ACC112 (cell line): ENCODE data around the gene YKT6.

Experiments used
- H2AFZ ChIP-seq: fragments of 200-600 bp; sonication (generic); one replicate; pipeline ENCODE4 v1.6.0; 2017; ENCODE audit warnings: antibody characterized with exemption, low read length; ENCODE audit not compliant: unreplicated experiment
- H3K27ac ChIP-seq: fragments of 200-600 bp; sonication (generic); 2 replicates; pipeline ENCODE4 v1.5.1; 2014; ENCODE audit warnings: low read depth, mild to moderate bottlenecking, antibody characterized with exemption, low read length, moderate library complexity
- H3K27me3 ChIP-seq: fragments of 200-600 bp; sonication (generic); 2 replicates; pipeline ENCODE4 v1.6.1; 2014; ENCODE audit warnings: mild to moderate bottlenecking, antibody characterized with exemption, low read length, moderate library complexity, mixed read lengths; ENCODE audit not compliant: insufficient read depth
- H3K36me3 ChIP-seq: fragments of 200-600 bp; sonication (generic); 2 replicates; pipeline ENCODE4 v1.6.1; 2016; ENCODE audit warnings: mild to moderate bottlenecking, antibody characterized with exemption, low read length, moderate library complexity, mixed read lengths; ENCODE audit not compliant: insufficient read depth
- H3K4me1 ChIP-seq: fragments of 200-600 bp; sonication (generic); one replicate; pipeline ENCODE4 v1.6.1; 2016; ENCODE audit warnings: low read length, mixed read lengths; ENCODE audit not compliant: insufficient read depth, unreplicated experiment, control insufficient read depth
- H3K4me3 ChIP-seq: fragments of 200-600 bp; sonication (generic); 2 replicates; pipeline ENCODE4 v1.5.1; 2014; ENCODE audit warnings: mild to moderate bottlenecking, low read depth, low read length
- H3K79me2 ChIP-seq: fragments of 200-600 bp; sonication (generic); one replicate; pipeline ENCODE4 v1.6.0; 2016; ENCODE audit warnings: low read length; ENCODE audit not compliant: control insufficient read depth, unreplicated experiment, insufficient read depth

YKT6 gene

GRCh38 chr7:44219371-44220045 is 18.7 kb downstream of the YKT6 start:
- Histone ChIP-seq H3K4me1 (no peaks in the 10 kb centered on the region), H3K79me2 (no peaks in the 10 kb centered on the region), H3K36me3 (no peaks in the 10 kb centered on the region), H3K4me3 (no peak overlapping the region), H2AFZ (no peak overlapping the region), H3K27me3 (no peaks in the 10 kb centered on the region), H3K27ac (no peak overlapping the region)

- Histone ChIP-seq H3K4me1 (no peaks in the 10 kb centered on the region), H3K4me3 (no peak overlapping the region), H3K36me3 (no peaks in the 10 kb centered on the region), H2AFZ (no peak overlapping the region), H3K27ac (no peak overlapping the region), H3K79me2 (no peaks in the 10 kb centered on the region), H3K27me3 (no peaks in the 10 kb centered on the region)
Measured at GRCh38 chr7:44220046-44220357, 19.2 kb downstream of the YKT6 start.

- Histone ChIP-seq H3K27ac (no peak overlapping the region), H3K27me3 (no peaks in the 10 kb centered on the region), H3K79me2 (no peaks in the 10 kb centered on the region), H3K4me3 (no peak overlapping the region), H2AFZ (no peak overlapping the region), H3K36me3 (no peaks in the 10 kb centered on the region), H3K4me1 (no peaks in the 10 kb centered on the region)
Measured at GRCh38 chr7:44220358-44221112, 19.8 kb downstream of the YKT6 start.

- Histone ChIP-seq H3K79me2 (no peaks in the 10 kb centered on the region), H3K4me1 (no peaks in the 10 kb centered on the region), H3K27me3 (peaks cover 6% of the 10 kb centered on the region; the same call in 1 of the 2 replicates), H3K36me3 (no peaks in the 10 kb centered on the region), H2AFZ (no peak overlapping the region), H3K27ac (no peak overlapping the region), H3K4me3 (no peak overlapping the region)
Measured at GRCh38 chr7:44221231-44221791, 20.5 kb downstream of the YKT6 start.

- no peak overlapping the region for H3K4me3 ChIP-seq
Measured at GRCh38 chr7:44222074-44222473, 21.3 kb downstream of the YKT6 start.

GRCh38 chr7:44222776-44223261 is 22.0 kb downstream of the YKT6 start:
- Histone ChIP-seq H3K79me2 (no peaks in the 10 kb centered on the region), H2AFZ (no peak overlapping the region), H3K4me3 (no peak overlapping the region), H3K27ac (no peak overlapping the region), H3K36me3 (no peaks in the 10 kb centered on the region), H3K4me1 (no peaks in the 10 kb centered on the region), H3K27me3 (peaks cover 9% of the 10 kb centered on the region; the same call in 1 of the 2 replicates)

More at GRCh38 chr7:44222074-44222473, 21.3 kb downstream of the YKT6 start:
- no peak overlapping the region for H3K27ac ChIP-seq
- peaks cover 9% of the 10 kb centered on the region; the same call in 1 of the 2 replicates for H3K27me3 ChIP-seq
- H3K79me2 ChIP-seq = no peaks in the 10 kb centered on the region
- H3K36me3 ChIP-seq = no peaks in the 10 kb centered on the region
- H3K4me1 ChIP-seq = no peaks in the 10 kb centered on the region
- no peak overlapping the region for H2AFZ ChIP-seq

- Histone ChIP-seq H3K36me3 (no peaks in the 10 kb centered on the region), H3K4me3 (no peak overlapping the region), H3K27ac (no peak overlapping the region), H3K27me3 (peaks cover 9% of the 10 kb centered on the region; the same call in 1 of the 2 replicates), H3K79me2 (no peaks in the 10 kb centered on the region), H3K4me1 (no peaks in the 10 kb centered on the region), H2AFZ (no peak overlapping the region)
Measured at GRCh38 chr7:44223362-44224079, 22.7 kb downstream of the YKT6 start.

GRCh38 chr7:44224080-44224973 is 23.5 kb downstream of the YKT6 start:
- Histone ChIP-seq H3K27ac (no peak overlapping the region), H3K79me2 (no peaks in the 10 kb centered on the region), H3K4me1 (no peaks in the 10 kb centered on the region), H3K4me3 (no peak overlapping the region), H2AFZ (no peak overlapping the region), H3K27me3 (peaks cover 9% of the 10 kb centered on the region; the same call in 1 of the 2 replicates), H3K36me3 (no peaks in the 10 kb centered on the region)

GRCh38 chr7:44224974-44225565 is 24.3 kb downstream of the YKT6 start:
- H3K27ac ChIP-seq = no peak overlapping the region
- H3K4me1 ChIP-seq = no peaks in the 10 kb centered on the region
- no peaks in the 10 kb centered on the region for H3K36me3 ChIP-seq
- no peak overlapping the region for H3K4me3 ChIP-seq
- no peak overlapping the region for H2AFZ ChIP-seq
- no peaks in the 10 kb centered on the region for H3K79me2 ChIP-seq
- H3K27me3 ChIP-seq = peaks cover 9% of the 10 kb centered on the region; the same call in 1 of the 2 replicates
